GM21529 (cell line): ENCODE measurements around the gene HMCES.

Experiments
- ATAC-seq: cut with Tn5 transposase; IDR thresholded peaks from one replicate; pipeline ENCODE4 v1.9.1; 2021; ENCODE audit not compliant: unreplicated experiment

Gene HMCES

GRCh38 chr3:129291236-129291886, 12.7 kb downstream of the HMCES start:
- no peak for ATAC-seq

GRCh38 chr3:129295286-129295685, 16.6 kb downstream of the HMCES start:
- no peak for ATAC-seq

- ATAC-seq = no peak
Measured at GRCh38 chr3:129304146-129304961, 25.7 kb downstream of the HMCES start.

- no peak for ATAC-seq
Measured at GRCh38 chr3:129304962-129305222, 26.2 kb downstream of the HMCES start.

GRCh38 chr3:129305592-129306091, 27.0 kb downstream of the HMCES start:
- ATAC-seq = peak; percentile 44

- no peak for ATAC-seq
Measured at GRCh38 chr3:129308636-129309035, 30.0 kb downstream of the HMCES start.

- ATAC-seq = peak; percentile 40
Measured at GRCh38 chr3:129310111-129311011, 31.7 kb downstream of the HMCES start.

GRCh38 chr3:129311054-129311902, 32.6 kb downstream of the HMCES start:
- no peak for ATAC-seq

GRCh38 chr3:129312021-129312639, 33.5 kb downstream of the HMCES start:
- no peak for ATAC-seq

- ATAC-seq = no peak
Measured at GRCh38 chr3:129312671-129313414, 34.2 kb downstream of the HMCES start.

- ATAC-seq = no peak
Measured at GRCh38 chr3:129313415-129313664, 34.7 kb downstream of the HMCES start.

- no peak for ATAC-seq
Measured at GRCh38 chr3:129313665-129314385, 35.2 kb downstream of the HMCES start.

GRCh38 chr3:129314386-129315222, 35.9 kb downstream of the HMCES start:
- ATAC-seq = peak; percentile 25

GRCh38 chr3:129315223-129315997, 36.7 kb downstream of the HMCES start:
- ATAC-seq = no peak

- ATAC-seq = no peak
Measured at GRCh38 chr3:129315998-129316247, 37.3 kb downstream of the HMCES start.

- peak; percentile 41 for ATAC-seq
Measured at GRCh38 chr3:129316248-129317013, 37.8 kb downstream of the HMCES start.
